HepG2 (cell line): ENCODE data around the gene COBL. TPM values are rescaled to one million over a fixed set of nuclear protein-coding genes. Genes with fewer than 3 reads are reported as not detected.

Experiments used
- ATAC-seq: fragments of 200-7000 bp; cut with Tn5 transposase; 3 replicates; pipeline ENCODE4 v1.9.1; 2020; ENCODE audit warnings: mild to moderate bottlenecking, moderate library complexity
- BruUV-seq: library from RNA; stranded (reverse); fragments of 400-500 nt; replicated peaks from 2 replicates; lab custom pipeline; 2021; lab: Mats Ljungman, UMichigan
- CTCF ChIA-PET: fragments of 300-600 bp; formaldehyde crosslinking; extraction: SDS; loops from one replicate; lab custom pipeline; 2021; ENCODE audit warnings: low total read pairs, inconsistent platforms, low intra/inter-chr PET ratio; lab: Yijun Ruan, JAX
- POLR2A ChIA-PET: fragments of 350-600 bp; sonication (Branson Sonifier 250); formaldehyde crosslinking; loops from one replicate; lab custom pipeline; 2020; ENCODE audit warnings: antibody characterized with exemption, inconsistent platforms; lab: Yijun Ruan, JAX
- DNase-seq: peaks from one replicate; pipeline ENCODE4 v3.0.0-alpha.2; 2015; ENCODE audit warnings: low spot score
- FAIRE-seq: peaks from 3 replicates; lab custom pipeline; 2011; peaks lifted over from hg19 to GRCh38; lab: Jason Lieb, UNC
- H2AFZ ChIP-seq: one replicate; pipeline ENCODE4 v1.6.1; 2011; ENCODE audit warnings: low read length, inconsistent platforms
- H3K27ac ChIP-seq: fragments of 300-600 bp; 3 replicates; pipeline ENCODE4 v1.8.0; 2011; ENCODE audit warnings: mixed run types, mild to moderate bottlenecking, mixed read lengths, low read length, inconsistent platforms; ENCODE audit not compliant: insufficient read depth; ENCODE audit errors: extremely low read length
- H3K27me3 ChIP-seq, 2 experiments: fragments of 200-600 bp in 1 of 2; 2 replicates in 1 of 2; 3 replicates in 1 of 2; pipeline versions ENCODE4 v1.6.0 to v1.8.0; 2011; ENCODE audit warnings: low read length in 2 of 2, mild to moderate bottlenecking in 2 of 2, moderate library complexity in 2 of 2, inconsistent platforms in 1 of 2; ENCODE audit not compliant: insufficient read depth in 2 of 2, control insufficient read depth in 1 of 2
- H3K36me3 ChIP-seq, 2 experiments: fragments of 200-600 bp in 1 of 2; replicated peaks in 1 of 2; 2 replicates in 1 of 2; 3 replicates in 1 of 2; pipeline versions ENCODE4 v1.5.1 to v1.8.0; 2011; ENCODE audit warnings: low read length in 2 of 2, inconsistent platforms in 1 of 2; ENCODE audit not compliant: insufficient read depth in 2 of 2, control insufficient read depth in 1 of 2
- H3K4me1 ChIP-seq: 2 replicates; pipeline ENCODE4 v1.5.1; 2012; ENCODE audit warnings: low read length, inconsistent platforms; ENCODE audit not compliant: insufficient read depth
- H3K4me2 ChIP-seq: 2 replicates; pipeline ENCODE4 v1.6.0; 2011; ENCODE audit warnings: low read depth, low read length, inconsistent platforms
- H3K4me3 ChIP-seq, 3 experiments: fragments of 200-600 bp in 1 of 3; sonication (generic), shearing (Covaris generic) in 1 of 3; replicated peaks in 1 of 3; 2 replicates each; pipeline ENCODE4 v1.5.1; 2011 to 2016; ENCODE audit warnings: low read length in 3 of 3, inconsistent platforms in 2 of 3, low read depth in 2 of 3, mild to moderate bottlenecking in 2 of 3, control low read depth in 1 of 3, mixed read lengths in 1 of 3; ENCODE audit not compliant: insufficient read depth in 1 of 3
- H3K79me2 ChIP-seq: one replicate; pipeline ENCODE4 v1.6.1; 2011; ENCODE audit warnings: low read length, inconsistent platforms; ENCODE audit not compliant: insufficient read depth
- H3K9ac ChIP-seq: 2 replicates; pipeline ENCODE4 v1.6.0; 2011; ENCODE audit warnings: mild to moderate bottlenecking, low read depth, low read length, inconsistent platforms; ENCODE audit not compliant: insufficient read depth
- H3K9me3 ChIP-seq: 2 replicates; pipeline ENCODE4 v1.5.1; 2012; ENCODE audit warnings: mild to moderate bottlenecking, low read length
- H4K20me1 ChIP-seq: 2 replicates; pipeline ENCODE4 v1.6.0; 2011; ENCODE audit warnings: inconsistent platforms, mild to moderate bottlenecking, low read length, moderate library complexity; ENCODE audit not compliant: insufficient read depth
- ARNT2 ChIP-seq: sonication (generic); formaldehyde crosslinking; IDR thresholded peaks from 2 replicates; pipeline ENCODE4 v1.8.0; 2022; ENCODE audit warnings: mild to moderate bottlenecking, low read depth, missing genetic modification reagents, moderate library complexity
- FOXJ3 ChIP-seq: sonication (generic); formaldehyde crosslinking; IDR thresholded peaks from 2 replicates; pipeline ENCODE4 v1.4.0; 2020; ENCODE audit warnings: missing genetic modification reagents, mild to moderate bottlenecking, borderline replicate concordance
- GABPB1 ChIP-seq: IDR thresholded peaks from 2 replicates; pipeline ENCODE4 v1.6.1; 2016; ENCODE audit warnings: mild to moderate bottlenecking, missing genetic modification reagents, moderate library complexity, missing compliant biosample characterization
- HMG20A ChIP-seq: IDR thresholded peaks from 2 replicates; pipeline ENCODE4 v1.6.1; 2016; ENCODE audit warnings: borderline replicate concordance
- JDP2 ChIP-seq: sonication (generic); formaldehyde crosslinking; IDR thresholded peaks from 2 replicates; pipeline ENCODE4 v1.8.1; 2022; ENCODE audit warnings: missing genetic modification reagents, borderline replicate concordance
- JUNB ChIP-seq: sonication (generic); formaldehyde crosslinking; IDR thresholded peaks from 2 replicates; pipeline ENCODE4 v1.8.0; 2022; ENCODE audit warnings: missing genetic modification reagents, mild to moderate bottlenecking, borderline replicate concordance
- KAT2B ChIP-seq: fragments of 150-350 bp; IDR thresholded peaks from 2 replicates; pipeline ENCODE4 v1.6.1; 2014; ENCODE audit warnings: low read depth, low read length, borderline replicate concordance
- MED1 ChIP-seq: sonication (generic); formaldehyde crosslinking; IDR thresholded peaks from 2 replicates; pipeline ENCODE4 v1.4.0; 2020; ENCODE audit warnings: missing genetic modification reagents
- MED8 ChIP-seq: sonication (generic); formaldehyde crosslinking; IDR thresholded peaks from 2 replicates; pipeline ENCODE4 v1.8.1; 2023; ENCODE audit warnings: mild to moderate bottlenecking, missing genetic modification reagents; ENCODE audit not compliant: insufficient replicate concordance
- MIXL1 ChIP-seq: IDR thresholded peaks from 2 replicates; pipeline ENCODE4 v1.6.1; 2016
- PHF5A ChIP-seq: IDR thresholded peaks from one replicate; pipeline ENCODE4 v1.6.1; 2018; ENCODE audit warnings: low read depth, missing genetic modification reagents; ENCODE audit not compliant: unreplicated experiment
- PRDM4 ChIP-seq: sonication (generic); formaldehyde crosslinking; IDR thresholded peaks from 2 replicates; pipeline ENCODE4 v1.9.0; 2021; ENCODE audit warnings: missing genetic modification reagents, borderline replicate concordance
- ZC3H4 ChIP-seq: sonication (generic); formaldehyde crosslinking; IDR thresholded peaks from 2 replicates; pipeline ENCODE4 v1.4.0; 2020; ENCODE audit warnings: missing genetic modification reagents, borderline replicate concordance
- ZNF430 ChIP-seq: sonication (generic); formaldehyde crosslinking; IDR thresholded peaks from 2 replicates; pipeline ENCODE4 v1.9.0; 2021; ENCODE audit warnings: mild to moderate bottlenecking, missing genetic modification reagents
- ZNF451 ChIP-seq: sonication (generic); formaldehyde crosslinking; IDR thresholded peaks from 2 replicates; pipeline ENCODE4 v1.5.0; 2020; ENCODE audit warnings: mild to moderate bottlenecking, missing genetic modification reagents
- ZNF543 ChIP-seq: sonication (generic); formaldehyde crosslinking; IDR thresholded peaks from 2 replicates; pipeline ENCODE4 v1.4.0; 2020; ENCODE audit warnings: mild to moderate bottlenecking, missing genetic modification reagents
- ZNF550 ChIP-seq: sonication (generic); formaldehyde crosslinking; IDR thresholded peaks from 2 replicates; pipeline ENCODE4 v1.4.0; 2020; ENCODE audit warnings: mild to moderate bottlenecking, missing genetic modification reagents, borderline replicate concordance
- ZNF850 ChIP-seq: sonication (generic); formaldehyde crosslinking; conservative IDR thresholded peaks from 2 replicates; pipeline ENCODE4 v1.9.0; 2021; ENCODE audit warnings: mild to moderate bottlenecking, missing genetic modification reagents
- ZNF891 ChIP-seq: sonication (generic); formaldehyde crosslinking; IDR thresholded peaks from 2 replicates; pipeline ENCODE4 v1.5.0; 2020; ENCODE audit warnings: mild to moderate bottlenecking, missing genetic modification reagents
- WGBS: methylation state at CpG from one replicate; pipeline ENCODE4 v1.1.6; 2017; ENCODE audit warnings: low lambda C conversion rate; 5-methylcytosine and 5-hydroxymethylcytosine counted together
- in situ Hi-C: cut with HindIII; loops from 2 replicates; pipeline ENCODE4 v1.10.0; 2017; ENCODE audit warnings: low pct_unique_long_range_greater_than_20kb; ENCODE audit not compliant: extremely low pct_ligation_motif_present
- intact Hi-C: fragments of 100-400 bp; cut with micrococcal nuclease; formaldehyde crosslinking; loops from one replicate; pipeline ENCODE4 v1.10.0; 2022; ENCODE audit not compliant: unreplicated experiment
- polyA plus RNA-seq, 8 experiments: library from polyadenylated mRNA; depleted of rRNA in 3 of 8; stranded (reverse) in 7 of 8; unstranded in 1 of 8; fragments of >200 nt; fragmentation: Illumina TruSeq in 4 of 8; extraction: Trizol in 4 of 8; gene quantifications; 2 replicates each; pipeline versions ENCODE4 v1.2.1 to v1.2.3, GENCODE V29; 2011 to 2016; ENCODE audit warnings: low read depth in 4 of 8, missing spikeins in 1 of 8, mixed read lengths in 1 of 8; ENCODE audit not compliant: insufficient read depth in 1 of 8
- total RNA-seq, 5 experiments: library from RNA; depleted of rRNA; stranded (reverse); fragments of >200 nt; fragmentation: Illumina TruSeq; extraction: Trizol; gene quantifications; 2 replicates each; pipeline ENCODE4 v1.2.3, GENCODE V29; 2016; ENCODE audit warnings: low read depth in 1 of 5

Gene COBL
- total and polyA plus RNA-seq, 2 of the 13 experiments (the other 11 are each of a cell fraction or from before 2014, with no cell fraction given) = 3.8 to 4.9 TPM

GRCh38 chr7:51230723-51231122 lies 85.9 kb downstream of the COBL start:
- Histone ChIP-seq H3K36me3 (no peaks in the 10 kb centered on the region), H3K79me2 (no peaks in the 10 kb centered on the region), H3K27me3 (no peaks in the 10 kb centered on the region), H4K20me1 (no peaks in the 10 kb centered on the region; the same call in 1 of the 2 replicates), H3K4me3 (no peak overlapping the region), H3K9me3 (no peaks in the 10 kb centered on the region)
- intact Hi-C loops (no loop called here), in situ Hi-C loops (no loop called here)
- ATAC-seq (no peak), FAIRE-seq (no peak)
- no TSS peak for BruUV-seq
- POLR2A ChIA-PET = no interaction called here
- CTCF ChIA-PET = no interaction called here
- TF ChIP-seq PHF5A (no peak), MIXL1 (CRISPR knock-in tag) (no peak), ZNF543 (CRISPR knock-in tag) (no peak), HMG20A (CRISPR knock-in tag) (no peak), KAT2B (no peak), ZNF451 (CRISPR knock-in tag) (no peak), ZNF430 (CRISPR knock-in tag) (no peak), MED1 (CRISPR knock-in tag) (no peak)
- TF ChIP-seq, all 625 proteins: peak for 0
- Histone ChIP-seq H3K4me2 (no peak overlapping the region), H2AFZ (no peak overlapping the region), H3K27ac (no peak overlapping the region), H3K4me1 (no peaks in the 10 kb centered on the region), H3K9ac (no peak overlapping the region)
- no peak for DNase-seq
- WGBS = 91% methylated on average over 5 of the region's 5 CpGs

- FAIRE-seq = no peak
- H3K9me3 ChIP-seq = no peaks in the 10 kb centered on the region
- in situ Hi-C loops = no loop called here
- no peaks in the 10 kb centered on the region for H3K27me3 ChIP-seq
- no peak for DNase-seq
- no peaks in the 10 kb centered on the region for H3K36me3 ChIP-seq
- CTCF ChIA-PET = no interaction called here
- TF ChIP-seq ARNT2 = no peak
- no peak for TF ChIP-seq ZNF891 (CRISPR knock-in tag)
- TF ChIP-seq PRDM4 (CRISPR knock-in tag) = no peak
- TF ChIP-seq JDP2 (CRISPR knock-in tag) = no peak
- TF ChIP-seq ZC3H4 (CRISPR knock-in tag) = no peak
- TF ChIP-seq ZNF550 (CRISPR knock-in tag) = no peak
- TF ChIP-seq ZNF850 = no peak
- TF ChIP-seq JUNB = no peak
- TF ChIP-seq MED8 (CRISPR knock-in tag) = no peak
- no peak for TF ChIP-seq FOXJ3 (CRISPR knock-in tag)
- TF ChIP-seq GABPB1 = no peak
- TF ChIP-seq, all 625 proteins: peak for 0
- Histone ChIP-seq H3K27ac (no peak overlapping the region), H3K4me1 (no peaks in the 10 kb centered on the region), H3K4me3 (no peak overlapping the region), H3K4me2 (no peak overlapping the region), H3K9ac (no peak overlapping the region), H4K20me1 (no peaks in the 10 kb centered on the region; the same call in 1 of the 2 replicates), H2AFZ (no peak overlapping the region), H3K79me2 (no peaks in the 10 kb centered on the region)
- intact Hi-C loops = no loop called here
- no peak for ATAC-seq
- POLR2A ChIA-PET = no interaction called here
- no TSS peak for BruUV-seq
- WGBS = 88% methylated on average over 2 of the region's 2 CpGs
These were observed 86.3 kb downstream of the COBL start for GRCh38 chr7:51230324-51230625.
